Right atrium auricular region (tissue), 2 donors: ENCODE data around the gene TKFC. TPM values are rescaled to one million over a fixed set of nuclear protein-coding genes. Genes with fewer than 3 reads are reported as not detected.
"Not testable (repeated sequence)": the region's sequence is repeated elsewhere in the genome, so short reads cannot be mapped to it uniquely, and the experiment has no call there.

Experiments
- DNase-seq: peaks from one replicate; pipeline ENCODE4 v3.0.0-alpha.2; 2019; ENCODE audit warnings: low spot score
- H3K27ac ChIP-seq, 2 donors: fragments of 200-600 bp; sonication (generic); 1 replicate in 1 of 2; 2 replicates in 1 of 2; pipeline ENCODE4 v1.5.1; 2016 to 2019
- H3K27me3 ChIP-seq, 2 donors: fragments of 200-600 bp; sonication (generic); one replicate each; pipeline versions ENCODE4 v1.5.1 to v1.6.0; 2017 to 2019
- H3K36me3 ChIP-seq: fragments of 200-600 bp; sonication (generic); one replicate; pipeline ENCODE4 v1.5.1; 2016
- H3K4me1 ChIP-seq, 2 donors: fragments of 200-600 bp; sonication (generic); one replicate each; pipeline versions ENCODE4 v1.5.1 to v1.6.0; 2017 to 2019
- H3K4me3 ChIP-seq, 2 donors: fragments of 200-600 bp; sonication (generic); 1 replicate in 1 of 2; 2 replicates in 1 of 2; pipeline ENCODE4 v1.5.1; 2017 to 2019; ENCODE audit warnings: mild to moderate bottlenecking in 1 of 2, moderate library complexity in 1 of 2
- H3K9me3 ChIP-seq, 2 donors: fragments of 200-600 bp; sonication (generic); one replicate each; pipeline ENCODE4 v1.5.1; 2019
- total RNA-seq, 2 donors: library from RNA; depleted of rRNA; stranded (reverse); fragments of >200 nt; gene quantifications; one replicate each; pipeline ENCODE4 v1.1.0, GENCODE V29; 2016
- TF ChIP-seq, protein P1 (sequence below), 2 donors: fragments of 200-600 bp; sonication (generic); IDR thresholded peaks; one replicate each; pipeline ENCODE4 v1.5.1; 2019; ENCODE audit warnings: antibody characterized with exemption in 2 of 2

TKFC gene
- total RNA-seq, 2 donors from 2014 or later = 9.7 to 11.3 TPM

DNA sequence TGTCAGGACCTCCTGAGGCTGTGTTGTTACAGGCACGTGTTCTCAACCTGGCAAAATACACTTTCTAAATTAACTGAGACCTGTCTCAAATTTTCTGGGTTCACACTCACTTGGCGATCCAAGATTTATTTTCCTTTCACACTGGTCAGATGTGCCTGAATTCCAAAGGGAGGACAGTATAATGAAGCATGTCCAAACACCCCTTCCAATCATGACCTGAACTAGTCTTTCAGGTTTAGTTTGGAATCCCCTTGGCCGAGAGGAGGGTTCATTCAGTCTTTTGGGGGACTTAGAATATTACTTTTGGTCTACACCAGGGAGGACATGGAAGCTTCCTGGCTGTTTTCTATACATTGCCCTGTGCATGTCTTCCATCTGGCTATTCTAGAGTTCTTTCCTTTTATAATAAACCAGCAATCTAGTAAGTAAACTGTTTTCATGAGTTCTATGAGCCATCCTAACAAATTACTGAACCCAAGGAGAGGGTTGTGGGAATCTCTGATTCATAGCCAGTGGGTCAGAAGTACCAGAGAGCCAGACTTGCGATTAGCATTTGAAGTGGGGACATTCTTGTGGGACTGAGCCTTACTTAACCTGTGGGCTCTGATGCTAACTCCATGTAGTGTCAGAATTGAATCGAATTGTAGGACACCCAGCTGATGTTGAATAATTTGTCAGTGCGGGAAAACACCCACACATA lies 44.6 kb downstream of the TKFC start:
- no peak overlapping the region for H3K27ac ChIP-seq
- TF ChIP-seq, protein P1, sequence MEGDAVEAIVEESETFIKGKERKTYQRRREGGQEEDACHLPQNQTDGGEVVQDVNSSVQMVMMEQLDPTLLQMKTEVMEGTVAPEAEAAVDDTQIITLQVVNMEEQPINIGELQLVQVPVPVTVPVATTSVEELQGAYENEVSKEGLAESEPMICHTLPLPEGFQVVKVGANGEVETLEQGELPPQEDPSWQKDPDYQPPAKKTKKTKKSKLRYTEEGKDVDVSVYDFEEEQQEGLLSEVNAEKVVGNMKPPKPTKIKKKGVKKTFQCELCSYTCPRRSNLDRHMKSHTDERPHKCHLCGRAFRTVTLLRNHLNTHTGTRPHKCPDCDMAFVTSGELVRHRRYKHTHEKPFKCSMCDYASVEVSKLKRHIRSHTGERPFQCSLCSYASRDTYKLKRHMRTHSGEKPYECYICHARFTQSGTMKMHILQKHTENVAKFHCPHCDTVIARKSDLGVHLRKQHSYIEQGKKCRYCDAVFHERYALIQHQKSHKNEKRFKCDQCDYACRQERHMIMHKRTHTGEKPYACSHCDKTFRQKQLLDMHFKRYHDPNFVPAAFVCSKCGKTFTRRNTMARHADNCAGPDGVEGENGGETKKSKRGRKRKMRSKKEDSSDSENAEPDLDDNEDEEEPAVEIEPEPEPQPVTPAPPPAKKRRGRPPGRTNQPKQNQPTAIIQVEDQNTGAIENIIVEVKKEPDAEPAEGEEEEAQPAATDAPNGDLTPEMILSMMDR (IDR thresholded peaks at IDR 0.05) = no peak
- H3K27me3 ChIP-seq = no peaks in the 10 kb centered on the region
- no peaks in the 10 kb centered on the region for H3K36me3 ChIP-seq
- H3K9me3 ChIP-seq = no peaks in the 10 kb centered on the region
- no peak overlapping the region for H3K4me3 ChIP-seq
- no peak for DNase-seq
- H3K4me1 ChIP-seq = peaks cover 0 to 7% of the 10 kb centered on the region in 2 donors

GRCh38 chr11:61378713-61379313 lies 45.8 kb downstream of the TKFC start:
- Histone ChIP-seq H3K27me3 (no peaks in the 10 kb centered on the region), H3K36me3 (no peaks in the 10 kb centered on the region), H3K4me1 (peaks cover 0 to 7% of the 10 kb centered on the region in 2 donors), H3K27ac (peak overlapping the region; percentile 53 to 77), H3K4me3 (no peak overlapping the region), H3K9me3 (no peaks in the 10 kb centered on the region)
- DNase-seq = peak; percentile 71
- TF ChIP-seq, protein P1 (IDR thresholded peaks at IDR 0.05) = no peak

DNA sequence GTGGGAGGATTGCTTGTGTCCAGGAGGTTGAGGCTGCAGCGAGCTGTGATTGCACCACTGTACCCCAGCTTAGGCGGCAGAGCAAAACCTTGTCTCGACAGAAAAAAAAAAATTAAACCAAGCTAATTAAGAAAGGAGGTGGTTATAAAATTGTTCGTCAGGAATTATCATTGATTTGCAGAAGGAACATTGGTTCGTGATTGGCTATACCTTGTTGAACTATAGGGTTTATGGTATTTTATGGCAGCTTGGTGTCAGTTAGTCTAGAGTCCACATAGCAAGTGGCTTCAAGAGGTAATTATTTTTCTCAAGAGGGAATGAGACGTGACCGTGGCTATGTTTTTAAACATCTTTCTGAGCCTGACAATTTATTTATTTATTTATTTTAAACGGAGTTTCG lies 47.9 kb downstream of the TKFC start:
- TF ChIP-seq, protein P1 (IDR thresholded peaks at IDR 0.05) = no peak
- peaks cover 0 to 14% of the 10 kb centered on the region in 2 donors for H3K4me1 ChIP-seq
- H3K27ac ChIP-seq = no peak overlapping the region
- no peak overlapping the region for H3K4me3 ChIP-seq
- DNase-seq = no peak
- no peaks in the 10 kb centered on the region for H3K36me3 ChIP-seq
- H3K9me3 ChIP-seq = no peaks in the 10 kb centered on the region
- H3K27me3 ChIP-seq = no peaks in the 10 kb centered on the region

GRCh38 chr11:61383859-61384258 lies 50.8 kb downstream of the TKFC start:
- H3K27ac ChIP-seq, H3K36me3 ChIP-seq, H3K27me3 ChIP-seq, H3K4me3 ChIP-seq, DNase-seq, H3K9me3 ChIP-seq: not testable (repeated sequence)
- peaks cover 0 to 14% of the 10 kb centered on the region in 2 donors for H3K4me1 ChIP-seq

DNA sequence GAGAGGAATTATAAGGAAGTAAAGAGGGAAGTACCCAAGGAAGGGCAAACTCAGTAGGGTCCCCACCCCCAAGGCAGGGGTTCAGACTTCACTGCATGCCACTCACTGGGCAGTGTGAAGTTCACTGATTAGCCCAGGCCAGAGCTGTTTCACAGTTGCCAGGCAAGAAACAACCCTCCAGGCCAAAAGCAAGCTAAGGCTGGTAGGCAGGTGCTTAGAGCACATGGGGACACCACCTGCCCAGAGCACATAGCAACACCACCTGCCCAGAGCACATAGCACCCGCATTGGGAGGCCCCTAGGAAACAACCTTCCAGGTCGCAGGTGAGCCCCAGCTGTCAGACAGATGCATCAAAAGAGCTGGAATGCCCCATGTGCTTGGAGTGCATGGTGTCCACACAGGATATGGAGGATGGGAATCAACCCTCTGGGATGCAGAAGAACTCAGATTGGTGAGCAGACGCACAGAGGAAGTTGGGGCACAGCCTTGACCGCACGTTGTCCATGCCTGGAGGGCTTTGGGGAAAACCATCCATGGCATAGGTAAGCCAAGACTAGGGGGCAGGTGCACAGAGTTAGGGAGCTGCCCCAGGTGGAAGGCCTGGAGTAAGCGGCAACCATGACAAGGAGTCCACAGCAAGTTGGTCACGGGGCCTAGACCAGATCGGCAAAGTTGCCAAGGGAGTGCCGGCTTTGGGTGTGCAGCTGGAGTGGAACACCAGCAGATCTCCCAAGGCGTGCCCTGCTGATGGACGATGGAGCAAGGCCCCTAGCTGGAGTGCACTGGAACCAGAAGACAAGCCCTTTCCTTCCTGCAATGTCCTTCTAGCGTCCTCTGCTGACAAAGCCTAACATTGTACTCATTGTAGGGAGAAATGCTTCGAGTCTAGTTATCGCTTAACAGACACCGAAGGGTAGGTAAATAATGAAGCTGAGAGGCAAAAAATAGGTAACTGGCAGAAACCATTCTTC lies 51.5 kb downstream of the TKFC start:
- no peak for DNase-seq
- H3K36me3 ChIP-seq = no peaks in the 10 kb centered on the region
- H3K27me3 ChIP-seq = no peaks in the 10 kb centered on the region
- H3K4me1 ChIP-seq = peaks cover 0 to 7% of the 10 kb centered on the region in 2 donors
- no peak overlapping the region for H3K4me3 ChIP-seq
- TF ChIP-seq, protein P1 (IDR thresholded peaks at IDR 0.05) = no peak
- H3K9me3 ChIP-seq = no peaks in the 10 kb centered on the region
- H3K27ac ChIP-seq = no peak overlapping the region

DNA sequence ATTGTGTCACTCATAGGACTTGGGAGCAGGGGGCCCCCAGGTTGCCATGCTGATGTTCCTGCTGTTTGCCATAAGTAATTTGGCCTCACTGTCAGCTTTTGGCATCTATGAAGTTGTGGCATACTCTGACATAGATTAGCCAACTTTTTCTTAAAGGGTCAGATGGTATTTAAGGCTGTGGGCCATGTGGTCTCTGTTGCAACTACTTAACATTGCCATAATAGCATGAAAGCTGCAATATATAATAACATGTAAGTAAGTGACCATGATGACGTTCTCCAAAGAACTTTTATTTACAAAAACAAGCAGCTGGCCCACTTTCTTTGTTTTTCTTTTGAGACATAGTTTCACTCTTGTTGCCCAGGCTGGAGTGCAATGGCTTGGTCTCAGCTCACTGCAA lies 57.1 kb downstream of the TKFC start:
- TF ChIP-seq, protein P1 (IDR thresholded peaks at IDR 0.05) = no peak
- DNase-seq = no peak

More for the DNA sequence above, 57.1 kb downstream of the TKFC start:
- Histone ChIP-seq H3K4me3 (no peak overlapping the region), H3K27ac (no peak overlapping the region), H3K36me3 (peaks cover 5% of the 10 kb centered on the region), H3K27me3 (no peaks in the 10 kb centered on the region), H3K9me3 (no peaks in the 10 kb centered on the region), H3K4me1 (peaks cover 0 to 22% of the 10 kb centered on the region in 2 donors)
